Measurements from ENCODE around the gene SH3BP2. TPM values are rescaled to one million over a fixed set of nuclear protein-coding genes. Genes with fewer than 3 reads are reported as not detected.

SH3BP2 gene
- polyA plus RNA-seq, 1 donor from 2014 or later, result 87.9 TPM

DNA sequence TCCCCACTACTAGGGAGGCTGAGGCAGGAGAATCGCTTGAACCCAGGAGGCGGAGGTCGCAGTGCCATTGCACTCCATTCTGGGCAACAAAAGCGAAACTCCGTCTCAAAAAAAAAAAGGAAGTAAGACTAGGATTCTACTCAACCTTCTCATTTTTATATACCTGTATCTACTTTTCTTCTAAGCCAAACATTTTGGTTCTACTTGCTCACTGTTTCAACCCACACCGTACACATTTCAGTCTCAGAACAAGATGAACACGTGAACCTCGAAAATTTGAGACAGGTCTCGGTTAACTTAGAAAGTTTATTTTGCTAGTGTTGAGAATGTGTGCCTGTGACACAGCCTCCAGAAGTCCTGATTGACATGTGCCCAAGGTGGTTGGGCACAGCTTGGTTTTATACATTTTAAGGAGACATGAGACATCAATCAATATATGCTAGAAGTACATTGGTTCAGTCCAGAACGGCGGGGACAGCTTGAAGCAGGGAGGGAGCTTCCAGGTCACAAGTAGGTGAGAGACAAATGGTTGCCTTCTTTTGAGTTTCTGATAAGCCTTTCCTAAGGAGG lies 54.5 kb downstream of the SH3BP2 start:
- Histone ChIP-seq H3K9me3 (ENCODE audit: low read length) (no peaks in the 10 kb centered on the region), H2AFZ (ENCODE audit: low read depth, low read length) (no peak overlapping the region), H3K27ac (ENCODE audit: low read length) (no peak overlapping the region), H3F3A (ENCODE audit: insufficient read depth, low read length, poor library complexity, severe bottlenecking) (no peaks in the 10 kb centered on the region), H3K9ac (ENCODE audit: low read length) (no peak overlapping the region), H3K79me2 (replicated peaks; ENCODE audit: insufficient read depth, low read length) (peaks cover 65% of the 10 kb centered on the region), H4K20me1 (ENCODE audit: insufficient read depth) (peaks cover 16% of the 10 kb centered on the region), H3K27me3 (ENCODE audit: insufficient read depth, low read depth, low read length) (no peaks in the 10 kb centered on the region), H3K4me3 (ENCODE audit: low read length) (no peak overlapping the region), H3K36me3 (ENCODE audit: insufficient read depth, low read length) (no peaks in the 10 kb centered on the region), H3K9me2 (ENCODE audit: insufficient read depth, low read length) (no peaks in the 10 kb centered on the region), H3K4me2 (ENCODE audit: low read length) (no peak overlapping the region)
- TF ChIP-seq CTCF (IDR thresholded peaks at IDR 0.05; ENCODE audit: poor library complexity, severe bottlenecking) (no peak), MXI1 (conservative IDR thresholded peaks at IDR 0.05; ENCODE audit: poor library complexity, severe bottlenecking) (no peak), EP300 (conservative IDR thresholded peaks at IDR 0.05; ENCODE audit: poor library complexity, severe bottlenecking) (no peak), RAD21 (conservative IDR thresholded peaks at IDR 0.05) (no peak), TAF1 (IDR thresholded peaks at IDR 0.05; ENCODE audit: low read depth) (no peak), EZH2 (IDR thresholded peaks at IDR 0.05; ENCODE audit: borderline replicate concordance, insufficient read depth, low read length, poor library complexity, severe bottlenecking) (no peak), POLR2AphosphoS5 (IDR thresholded peaks at IDR 0.05) (no peak), SMC3 (conservative IDR thresholded peaks at IDR 0.05; ENCODE audit: poor library complexity) (no peak)
- TF ChIP-seq, protein P1, sequence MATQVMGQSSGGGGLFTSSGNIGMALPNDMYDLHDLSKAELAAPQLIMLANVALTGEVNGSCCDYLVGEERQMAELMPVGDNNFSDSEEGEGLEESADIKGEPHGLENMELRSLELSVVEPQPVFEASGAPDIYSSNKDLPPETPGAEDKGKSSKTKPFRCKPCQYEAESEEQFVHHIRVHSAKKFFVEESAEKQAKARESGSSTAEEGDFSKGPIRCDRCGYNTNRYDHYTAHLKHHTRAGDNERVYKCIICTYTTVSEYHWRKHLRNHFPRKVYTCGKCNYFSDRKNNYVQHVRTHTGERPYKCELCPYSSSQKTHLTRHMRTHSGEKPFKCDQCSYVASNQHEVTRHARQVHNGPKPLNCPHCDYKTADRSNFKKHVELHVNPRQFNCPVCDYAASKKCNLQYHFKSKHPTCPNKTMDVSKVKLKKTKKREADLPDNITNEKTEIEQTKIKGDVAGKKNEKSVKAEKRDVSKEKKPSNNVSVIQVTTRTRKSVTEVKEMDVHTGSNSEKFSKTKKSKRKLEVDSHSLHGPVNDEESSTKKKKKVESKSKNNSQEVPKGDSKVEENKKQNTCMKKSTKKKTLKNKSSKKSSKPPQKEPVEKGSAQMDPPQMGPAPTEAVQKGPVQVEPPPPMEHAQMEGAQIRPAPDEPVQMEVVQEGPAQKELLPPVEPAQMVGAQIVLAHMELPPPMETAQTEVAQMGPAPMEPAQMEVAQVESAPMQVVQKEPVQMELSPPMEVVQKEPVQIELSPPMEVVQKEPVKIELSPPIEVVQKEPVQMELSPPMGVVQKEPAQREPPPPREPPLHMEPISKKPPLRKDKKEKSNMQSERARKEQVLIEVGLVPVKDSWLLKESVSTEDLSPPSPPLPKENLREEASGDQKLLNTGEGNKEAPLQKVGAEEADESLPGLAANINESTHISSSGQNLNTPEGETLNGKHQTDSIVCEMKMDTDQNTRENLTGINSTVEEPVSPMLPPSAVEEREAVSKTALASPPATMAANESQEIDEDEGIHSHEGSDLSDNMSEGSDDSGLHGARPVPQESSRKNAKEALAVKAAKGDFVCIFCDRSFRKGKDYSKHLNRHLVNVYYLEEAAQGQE (IDR thresholded peaks at IDR 0.05; ENCODE audit: borderline replicate concordance), result no peak

GRCh38 chr4:2848449-2848848 lies 55.6 kb downstream of the SH3BP2 start:
- Histone ChIP-seq H4K20me1 (ENCODE audit: insufficient read depth) (peaks cover 16% of the 10 kb centered on the region), H3K79me2 (replicated peaks; ENCODE audit: insufficient read depth, low read length) (peaks cover 73% of the 10 kb centered on the region), H3K27ac (ENCODE audit: low read length) (no peak overlapping the region), H3F3A (ENCODE audit: insufficient read depth, low read length, poor library complexity, severe bottlenecking) (no peaks in the 10 kb centered on the region), H3K27me3 (ENCODE audit: insufficient read depth, low read depth, low read length) (no peaks in the 10 kb centered on the region), H3K4me2 (ENCODE audit: low read length) (no peak overlapping the region), H3K9me3 (ENCODE audit: low read length) (no peaks in the 10 kb centered on the region), H3K4me3 (ENCODE audit: low read length) (no peak overlapping the region), H2AFZ (ENCODE audit: low read depth, low read length) (no peak overlapping the region), H3K36me3 (ENCODE audit: insufficient read depth, low read length) (no peaks in the 10 kb centered on the region), H3K9me2 (ENCODE audit: insufficient read depth, low read length) (no peaks in the 10 kb centered on the region), H3K9ac (ENCODE audit: low read length) (no peak overlapping the region)
- TF ChIP-seq RAD21 (conservative IDR thresholded peaks at IDR 0.05), result no peak
- no peak for TF ChIP-seq SMC3 (conservative IDR thresholded peaks at IDR 0.05; ENCODE audit: poor library complexity)
- TF ChIP-seq EZH2 (IDR thresholded peaks at IDR 0.05; ENCODE audit: borderline replicate concordance, insufficient read depth, low read length, poor library complexity, severe bottlenecking), result no peak
- TF ChIP-seq, protein P1 (IDR thresholded peaks at IDR 0.05; ENCODE audit: borderline replicate concordance), result no peak
- no peak for TF ChIP-seq TAF1 (IDR thresholded peaks at IDR 0.05; ENCODE audit: low read depth)

Measured in neural cell (in vitro differentiated cells).